Hematopoietic multipotent progenitor cell (in vitro differentiated cells): ENCODE measurements around the gene CCN5. TPM values are rescaled to one million over a fixed set of nuclear protein-coding genes. Genes with fewer than 3 reads are reported as not detected.

Experiments
- total RNA-seq: library from RNA; depleted of rRNA; stranded (reverse); fragments of >200 nt; gene quantifications from one replicate; pipeline ENCODE4 v1.2.3, GENCODE V29; 2012

The CCN5 gene
- total RNA-seq, 1 donor, result under 0.01 TPM

Other genes with a start within 250 kb of the CCN5 start
- 2.4 TPM for gene TTPAL, start 239.5 kb upstream of the CCN5 start, total RNA-seq
- gene SERINC3, start 193.3 kb upstream of the CCN5 start, total RNA-seq, result 95.3 TPM
- 45.2 TPM for gene PKIG, start 132.8 kb upstream of the CCN5 start, total RNA-seq
- 96.7 TPM for gene ADA, start 63.7 kb upstream of the CCN5 start, total RNA-seq
- gene KCNK15, start 30.5 kb downstream of the CCN5 start, total RNA-seq, result 0.27 TPM
- not detected for gene RIMS4, start 95.2 kb downstream of the CCN5 start, total RNA-seq
- gene YWHAB, start 170.3 kb downstream of the CCN5 start, total RNA-seq, result 38.5 TPM
- gene PABPC1L, start 194.7 kb downstream of the CCN5 start, total RNA-seq, result 19.7 TPM
- 20.2 TPM for gene TOMM34, start 245.0 kb downstream of the CCN5 start, total RNA-seq